SK-N-SH (cell line): Measurements from ENCODE around the gene CCR4. TPM values are rescaled to one million over a fixed set of nuclear protein-coding genes. Genes with fewer than 3 reads are reported as not detected.

Source experiments
- CTCF ChIA-PET: fragments of 300-600, 350-600 bp; formaldehyde crosslinking; extraction: SDS; loops from one replicate; lab custom pipeline; 2021; lab: Yijun Ruan, JAX
- POLR2A ChIA-PET: fragments of 350-600 bp; sonication (Branson Sonifier 250); formaldehyde crosslinking; extraction: SDS; loops from one replicate; lab custom pipeline; 2020; ENCODE audit warnings: antibody characterized with exemption, inconsistent platforms; lab: Yijun Ruan, JAX
- DNase-seq: peaks from one replicate; pipeline ENCODE4 v3.0.0; 2012
- H2AFZ ChIP-seq: fragments of 200-600 bp; sonication (generic); 2 replicates; pipeline ENCODE4 v1.8.1; 2016; ENCODE audit warnings: antibody characterized with exemption, mild to moderate bottlenecking, low read depth
- H3F3A ChIP-seq: fragments of 200-600 bp; sonication (generic); replicated peaks from 2 replicates; pipeline ENCODE3; 2016; ENCODE audit warnings: antibody characterized with exemption, mild to moderate bottlenecking; ENCODE audit not compliant: insufficient read depth
- H3K27ac ChIP-seq, 2 experiments: fragments of 200-500 bp in 1 of 2; fragments of 200-600 bp in 1 of 2; sonication (Bioruptor generic) in 1 of 2; sonication (generic), shearing (Covaris generic) in 1 of 2; 2 replicates each; pipeline versions ENCODE4 v1.5.1 to v1.6.1; 2014 to 2016; ENCODE audit warnings: low read depth in 2 of 2, inconsistent platforms in 1 of 2, low read length in 1 of 2, mild to moderate bottlenecking in 1 of 2, mixed read lengths in 1 of 2
- H3K27me3 ChIP-seq: fragments of 200-600 bp; sonication (generic), shearing (Covaris generic); 2 replicates; pipeline ENCODE4 v1.6.1; 2016; ENCODE audit warnings: mixed run types; ENCODE audit not compliant: insufficient read depth
- H3K36me3 ChIP-seq, 2 experiments: fragments of 200-500 bp in 1 of 2; fragments of 200-600 bp in 1 of 2; sonication (Bioruptor generic) in 1 of 2; sonication (generic) in 1 of 2; replicated peaks in 1 of 2; 2 replicates each; pipeline versions ENCODE3 to v1.5.1; 2014 to 2016; ENCODE audit warnings: low read length in 1 of 2, mild to moderate bottlenecking in 1 of 2; ENCODE audit not compliant: insufficient read depth in 2 of 2, control insufficient read depth in 1 of 2
- H3K4me1 ChIP-seq, 2 experiments: fragments of 200-500 bp in 1 of 2; fragments of 200-600 bp in 1 of 2; sonication (Bioruptor generic) in 1 of 2; sonication (generic), shearing (Covaris generic) in 1 of 2; 2 replicates each; pipeline versions ENCODE4 v1.5.1 to v1.6.1; 2014 to 2016; ENCODE audit warnings: low read depth in 1 of 2, low read length in 1 of 2, mixed run types in 1 of 2; ENCODE audit not compliant: insufficient read depth in 2 of 2, control insufficient read depth in 1 of 2
- H3K4me2 ChIP-seq: fragments of 200-600 bp; sonication (generic), shearing (Covaris generic); 2 replicates; pipeline ENCODE4 v1.6.1; 2017; ENCODE audit warnings: mixed run types
- H3K4me3 ChIP-seq, 2 experiments: fragments of 200-500 bp in 1 of 2; fragments of 200-600 bp in 1 of 2; sonication (Bioruptor generic) in 1 of 2; sonication (generic), shearing (Covaris generic) in 1 of 2; 2 replicates each; pipeline versions ENCODE4 v1.5.1 to v1.8.1; 2014 to 2016; ENCODE audit warnings: low read depth in 2 of 2, inconsistent platforms in 1 of 2, low read length in 1 of 2, mild to moderate bottlenecking in 1 of 2, mixed read lengths in 1 of 2, moderate library complexity in 1 of 2
- H3K79me2 ChIP-seq: fragments of 200-600 bp; sonication (generic); 2 replicates; pipeline ENCODE4 v1.8.1; 2017; ENCODE audit warnings: mild to moderate bottlenecking; ENCODE audit not compliant: insufficient read depth
- H3K9ac ChIP-seq: fragments of 200-600 bp; sonication (generic); 2 replicates; pipeline ENCODE4 v1.6.1; 2017; ENCODE audit warnings: mixed run types
- H3K9me2 ChIP-seq: fragments of 200-600 bp; sonication (generic); 2 replicates; pipeline ENCODE4 v1.6.1; 2017; ENCODE audit warnings: mixed run types
- H3K9me3 ChIP-seq: fragments of 200-600 bp; sonication (generic); 2 replicates; pipeline ENCODE4 v1.6.1; 2017; ENCODE audit warnings: mixed run types, mild to moderate bottlenecking, moderate library complexity
- H4K20me1 ChIP-seq: fragments of 200-600 bp; sonication (generic); 2 replicates; pipeline ENCODE4 v1.6.1; 2017; ENCODE audit warnings: mild to moderate bottlenecking, mixed run types; ENCODE audit not compliant: insufficient read depth
- CHD2 ChIP-seq: fragments of 150-350 bp; IDR thresholded peaks from 2 replicates; pipeline ENCODE4 v1.6.1; 2018; ENCODE audit warnings: low read length; ENCODE audit not compliant: partially characterized antibody
- GABPA ChIP-seq: IDR thresholded peaks from 2 replicates; pipeline ENCODE4 v1.4.0; 2012; ENCODE audit warnings: low read depth, mild to moderate bottlenecking
- IRF3 ChIP-seq: fragments of 150-350 bp; IDR thresholded peaks from 2 replicates; pipeline ENCODE4 v1.6.1; 2016; ENCODE audit warnings: mild to moderate bottlenecking, low read depth, low read length
- JUND ChIP-seq: IDR thresholded peaks from 2 replicates; pipeline ENCODE4 v1.4.0; 2012
- MEF2A ChIP-seq: IDR thresholded peaks from 2 replicates; pipeline ENCODE4 v1.4.0; 2012; ENCODE audit warnings: low read depth, borderline replicate concordance
- MXI1 ChIP-seq: IDR thresholded peaks from 2 replicates; pipeline ENCODE4 v1.6.1; 2012; ENCODE audit warnings: mild to moderate bottlenecking, low read depth, low read length, improper control_type of control experiment
- POLR2AphosphoS5 ChIP-seq: IDR thresholded peaks from 2 replicates; pipeline ENCODE4 v1.6.1; 2012; ENCODE audit warnings: low read depth, low read length
- RCOR1 ChIP-seq: fragments of 150-350 bp; IDR thresholded peaks from 2 replicates; pipeline ENCODE4 v1.6.1; 2017; ENCODE audit warnings: antibody characterized with exemption, low read length
- RXRA ChIP-seq: IDR thresholded peaks from 2 replicates; pipeline ENCODE4 v1.4.0; 2012; ENCODE audit warnings: low read depth, mild to moderate bottlenecking, borderline replicate concordance
- SIN3A ChIP-seq: IDR thresholded peaks from 2 replicates; pipeline ENCODE4 v1.6.1; 2012; ENCODE audit warnings: low read depth, mild to moderate bottlenecking, low read length, moderate library complexity, borderline replicate concordance
- TAF1 ChIP-seq: IDR thresholded peaks from 2 replicates; pipeline ENCODE4 v1.6.1; 2012; ENCODE audit warnings: low read depth, mild to moderate bottlenecking, low read length, moderate library complexity, borderline replicate concordance
- TEAD4 ChIP-seq: IDR thresholded peaks from 2 replicates; pipeline ENCODE4 v1.4.0; 2012; ENCODE audit warnings: mild to moderate bottlenecking, borderline replicate concordance; ENCODE audit not compliant: insufficient read depth
- YY1 ChIP-seq: IDR thresholded peaks from 2 replicates; pipeline ENCODE4 v1.4.0; 2012; ENCODE audit warnings: low read depth, mild to moderate bottlenecking
- WGBS: methylation state at CpG from one replicate; pipeline ENCODE4 v1.1.6; 2017; ENCODE audit warnings: low lambda C conversion rate; 5-methylcytosine and 5-hydroxymethylcytosine counted together
- polyA plus RNA-seq, 3 experiments: library from polyadenylated mRNA; depleted of rRNA; stranded (reverse); fragments of >200 nt; gene quantifications; 2 replicates each; pipeline ENCODE4 v1.2.3, GENCODE V29; 2012

CCR4 gene
- polyA plus RNA-seq, 1 of the 3 experiments (the other 2 are of a cell fraction), result not detected

DNA sequence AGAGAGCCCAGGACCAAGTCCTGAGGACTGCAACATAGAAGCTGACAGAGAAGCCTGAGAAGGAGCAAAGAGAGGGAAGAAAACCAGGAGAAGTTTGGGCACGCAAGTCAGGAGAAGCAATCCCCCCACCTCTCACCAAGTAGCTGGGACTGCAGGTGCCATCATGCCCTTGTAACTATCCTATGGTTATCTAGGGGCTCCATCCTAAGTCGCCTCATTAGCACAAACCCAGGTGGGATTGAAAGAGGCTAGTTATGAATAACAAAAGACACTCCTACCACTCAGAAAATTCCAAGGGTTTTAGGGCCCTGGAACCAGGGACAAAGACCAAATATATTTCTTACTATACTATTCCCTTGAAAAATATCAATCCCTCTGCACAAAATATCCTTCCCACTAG lies 53.5 kb downstream of the CCR4 start:
- TF ChIP-seq MXI1 (no peak), RXRA (no peak), SIN3A (no peak), GABPA (no peak), TEAD4 (no peak), POLR2AphosphoS5 (no peak), MEF2A (no peak), YY1 (no peak), RCOR1 (no peak), CHD2 (no peak), JUND (no peak), TAF1 (no peak), IRF3 (no peak)
- peaks cover 7 to 13% of the 10 kb centered on the region in 2 experiments for H3K36me3 ChIP-seq
- no peak overlapping the region for H2AFZ ChIP-seq
- no peak overlapping the region for H3K9ac ChIP-seq
- DNase-seq, result no peak
- no peaks in the 10 kb centered on the region for H3K27me3 ChIP-seq
- H3K4me2 ChIP-seq, result no peak overlapping the region
- no peak overlapping the region for H3K4me3 ChIP-seq
- no peaks in the 10 kb centered on the region for H4K20me1 ChIP-seq
- 100% methylated on average over 2 of the region's 2 CpGs for WGBS
- no peak overlapping the region for H3K27ac ChIP-seq
- no peaks in the 10 kb centered on the region for H3K9me3 ChIP-seq
- no peaks in the 10 kb centered on the region for H3K4me1 ChIP-seq
- ChIA-PET CTCF (interaction anchor here (0.7 to 2.3 kb wide), 2 partner anchors 69 to 368 kb away, joined by 3 to 5 read pairs; no protein-coding TSS in a partner anchor), POLR2A (no interaction called here)
- no peaks in the 10 kb centered on the region for H3F3A ChIP-seq
- H3K9me2 ChIP-seq, result no peaks in the 10 kb centered on the region
- H3K79me2 ChIP-seq, result no peaks in the 10 kb centered on the region

Other genes starting within 250 kb of the CCR4 start
- gene TRIM71, start 133.6 kb upstream of the CCR4 start, polyA plus RNA-seq (2012; rRNA removed), result not detected in 2 replicates
- 80.3 and 102 TPM in 2 replicates for gene GLB1, start 145.5 kb downstream of the CCR4 start, polyA plus RNA-seq (2012; rRNA removed)
- gene TMPPE, start 145.5 kb downstream of the CCR4 start, polyA plus RNA-seq (2012; rRNA removed), result 1.4 and 1.7 TPM in 2 replicates
- 198 and 240 TPM in 2 replicates for gene CRTAP, start 162.4 kb downstream of the CCR4 start, polyA plus RNA-seq (2012; rRNA removed)